Raji (cell line): ENCODE measurements around the gene TRAPPC2B.
A peak's percentile ranks its signal among the peaks of the same experiment; 100 is the strongest.

Experiments
- POLR2A ChIP-seq: IDR thresholded peaks from 2 replicates; pipeline ENCODE4 v1.6.1; 2011; ENCODE audit warnings: low read depth, low read length, control low read depth; ENCODE audit not compliant: insufficient read depth

TRAPPC2B gene

DNA sequence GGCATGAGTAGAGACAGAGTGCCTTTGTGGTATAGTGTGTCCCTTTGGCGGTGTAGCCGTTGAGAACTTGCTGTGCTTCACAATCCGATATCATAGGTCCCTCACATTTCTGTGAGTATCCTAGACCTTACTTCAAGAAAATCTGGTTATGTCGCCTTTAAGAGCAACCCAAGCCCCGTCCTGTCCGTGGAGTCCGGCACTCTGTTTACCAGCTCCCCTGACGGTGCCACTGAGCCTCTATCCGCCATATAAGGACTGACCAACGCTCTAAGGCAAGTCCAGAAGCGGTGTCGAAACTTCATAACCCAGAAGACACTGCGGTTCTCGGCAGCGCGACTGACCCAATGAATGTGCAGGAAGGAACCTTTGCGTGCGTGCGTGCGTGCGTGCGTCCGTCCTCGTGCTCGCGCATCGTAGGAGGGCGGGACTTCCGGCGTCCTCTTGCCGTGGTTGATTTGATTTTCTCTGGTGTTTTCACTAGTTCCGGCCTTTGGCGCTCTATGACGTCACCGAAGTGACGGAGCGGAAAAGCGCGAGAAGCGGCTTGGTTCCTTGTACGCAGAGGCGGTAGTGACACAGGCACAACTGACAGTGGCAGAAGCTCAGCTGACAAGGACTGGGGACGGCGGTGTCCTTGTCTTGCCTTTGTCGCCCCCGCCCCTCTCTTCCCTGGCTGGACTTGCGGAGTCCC, at the start of gene TRAPPC2B, which contains the start of gene ZNF547:
TRAPPC2B (plus strand) TSS at position 555 of the 691 bp plus-strand sequence. CDS start 1,283 bp downstream, outside the sequence.
ZNF547 (plus strand) TSS at position 555 of the 691 bp plus-strand sequence. CDS start 5,005 bp downstream, outside the sequence.
- peak; percentile 57 for TF ChIP-seq POLR2A

DNA sequence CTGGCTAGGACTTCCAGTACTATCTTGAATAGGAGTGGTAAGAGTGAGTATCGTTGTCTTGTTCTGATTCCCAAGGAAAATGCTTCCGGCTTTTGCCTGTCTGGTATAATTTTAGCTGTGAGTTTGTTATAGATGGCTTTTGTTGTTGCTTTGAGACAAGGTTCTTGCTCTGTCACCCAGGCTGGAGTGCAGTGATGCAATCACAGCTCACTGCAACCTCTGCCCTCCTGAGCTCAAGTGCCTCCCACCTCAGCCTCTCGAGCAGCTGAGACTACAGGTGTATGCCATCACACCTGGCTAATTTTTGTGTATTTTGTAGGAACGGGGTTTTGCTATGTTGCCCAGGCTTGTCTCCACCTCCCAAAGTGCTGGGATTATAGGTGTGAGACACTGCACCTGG, 49.2 kb upstream of the TRAPPC2B start:
- no peak for TF ChIP-seq POLR2A

DNA sequence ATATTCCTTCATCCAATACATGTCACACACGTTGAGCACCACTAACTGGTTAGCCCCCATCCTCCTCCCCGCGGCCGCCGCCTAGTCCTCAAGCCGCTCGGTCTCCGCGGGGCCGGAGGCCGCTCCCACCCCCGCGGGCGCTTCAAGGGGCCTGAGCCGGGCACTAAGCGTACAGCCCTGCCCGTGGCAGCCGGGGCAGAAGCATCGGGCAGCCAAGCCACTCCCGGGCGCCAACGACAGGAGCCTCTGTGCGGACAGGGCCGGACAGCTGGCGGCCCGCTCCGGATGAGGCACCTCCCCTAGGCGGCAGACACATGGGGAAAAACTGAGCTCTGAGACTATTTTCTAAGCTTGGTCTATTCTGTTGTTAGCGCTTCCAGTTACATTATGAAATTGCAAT, 45.8 kb upstream of the TRAPPC2B start:
- no peak for TF ChIP-seq POLR2A

DNA sequence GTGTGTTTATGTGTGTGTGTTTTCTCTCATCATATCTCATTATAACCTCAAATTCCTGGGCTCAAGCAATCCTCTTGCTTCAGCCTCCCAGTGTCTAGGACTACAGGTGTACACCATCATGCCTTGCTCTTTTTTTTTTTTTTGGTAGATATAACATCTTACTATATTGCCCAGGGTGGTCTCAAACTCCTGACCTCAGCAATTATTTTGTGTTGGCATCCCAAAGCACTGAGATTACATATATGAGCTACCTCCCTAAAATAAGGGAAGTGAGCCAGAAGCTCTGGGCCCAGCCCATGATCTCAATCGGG, 43.5 kb upstream of the TRAPPC2B start:
- TF ChIP-seq POLR2A = no peak

DNA sequence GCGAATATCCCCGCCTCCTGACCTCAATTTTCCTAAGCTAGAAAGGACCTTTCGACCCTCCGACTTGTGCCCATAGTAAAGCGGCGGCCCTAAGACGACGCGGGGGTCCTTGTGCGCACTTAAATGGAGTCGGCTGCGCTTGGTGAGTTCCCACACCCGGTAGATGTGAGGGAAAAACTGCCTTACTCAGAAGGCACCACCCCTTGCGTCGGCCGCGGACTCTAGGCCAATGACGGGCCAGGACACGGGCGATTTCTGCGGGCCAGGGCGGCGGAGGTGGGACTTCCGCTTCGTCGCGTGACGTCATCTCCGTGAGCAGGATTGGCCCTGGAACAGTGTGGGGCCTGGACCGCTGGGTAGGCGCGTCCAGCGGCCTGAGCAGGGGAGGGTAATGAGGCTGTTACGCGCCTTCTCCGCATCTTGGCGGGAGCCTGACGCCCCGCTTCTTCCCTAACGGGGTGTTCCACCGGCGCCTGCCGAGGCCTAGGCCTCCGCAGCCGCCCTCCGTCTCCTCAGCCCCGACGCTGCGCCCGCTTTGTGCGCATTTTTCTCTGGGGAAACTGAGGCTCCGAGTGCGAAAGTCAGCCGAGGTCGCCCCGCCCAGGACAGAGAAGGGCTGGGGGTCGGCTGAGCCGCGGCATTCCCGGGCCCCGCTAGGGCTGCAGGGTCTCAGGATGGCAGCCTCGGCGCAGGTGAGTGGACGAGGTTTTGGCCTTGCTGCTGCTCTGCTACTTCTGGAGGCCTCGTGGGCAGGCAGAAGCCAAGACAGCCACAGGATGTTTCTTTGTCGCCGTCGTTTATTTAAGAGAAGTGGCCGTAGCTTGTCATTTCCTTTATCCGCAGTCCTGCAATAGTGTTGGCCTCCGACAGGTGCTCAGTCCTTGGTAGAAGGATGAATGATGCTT, 42.9 kb upstream of the TRAPPC2B start, which contains the start of gene ZNF543:
ZNF543 (plus strand) TSS at position 293 of the 905 bp plus-strand sequence; CDS start at position 675, 382 bp downstream.
- peak; percentile 77 for TF ChIP-seq POLR2A

DNA sequence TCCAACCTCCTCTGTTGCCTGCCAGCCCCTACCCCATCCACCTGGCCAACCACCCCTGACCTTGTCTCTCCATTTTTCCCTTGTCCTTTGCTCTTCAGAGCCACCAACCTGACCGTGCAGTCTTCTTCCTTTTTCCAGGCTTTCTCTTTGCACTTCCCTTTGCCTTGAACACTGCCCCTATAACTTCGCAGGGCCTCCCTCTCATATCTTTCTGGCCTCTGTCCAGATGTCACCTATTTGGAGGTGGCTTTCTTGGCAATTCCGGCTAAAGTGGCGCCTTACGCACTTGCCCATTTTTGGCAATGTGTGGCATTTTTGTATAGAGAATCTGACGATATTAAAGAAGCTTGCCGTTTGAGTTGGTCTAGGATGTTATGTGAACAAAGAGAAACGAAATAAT, 42.2 kb upstream of the TRAPPC2B start:
- TF ChIP-seq POLR2A = no peak

DNA sequence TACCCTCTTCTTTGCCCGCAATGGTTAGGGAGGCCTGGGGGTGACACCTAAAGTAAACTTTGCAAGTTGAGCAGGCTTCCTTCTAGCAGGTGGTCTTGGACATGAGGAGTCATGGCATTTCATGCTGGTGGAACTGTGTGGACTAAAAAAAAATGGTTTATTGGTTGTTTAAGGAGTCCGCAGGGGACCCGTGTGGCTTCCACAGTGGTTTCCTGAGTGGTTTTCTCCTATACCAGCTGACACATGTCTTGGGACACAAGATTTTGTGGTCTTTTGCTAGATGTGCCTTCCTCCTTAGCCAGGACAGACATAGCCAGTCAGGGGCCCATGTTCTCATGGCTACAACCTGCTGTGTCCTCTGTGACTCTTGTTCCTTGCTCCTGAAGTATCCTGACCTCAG, 41.6 kb upstream of the TRAPPC2B start:
- no peak for TF ChIP-seq POLR2A

DNA sequence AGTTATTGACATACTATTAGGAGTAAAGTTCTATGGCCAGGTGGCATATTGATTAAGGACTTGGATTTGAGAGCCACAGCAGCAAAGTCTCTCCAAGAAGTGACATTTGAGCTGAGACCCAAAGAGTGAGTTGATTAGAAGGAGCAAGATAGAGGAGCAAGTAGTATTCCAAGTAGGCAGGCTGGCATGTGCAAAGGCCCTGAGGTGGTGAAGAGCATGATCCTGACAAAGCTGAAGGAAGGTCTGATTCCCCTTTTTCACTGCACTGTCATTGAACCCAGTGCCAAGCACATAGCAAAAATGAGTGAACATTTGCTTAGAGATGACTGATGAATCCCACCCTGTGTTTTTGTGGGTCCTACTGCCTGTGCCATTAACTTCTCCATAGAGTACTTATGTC, 38.4 kb upstream of the TRAPPC2B start:
- TF ChIP-seq POLR2A = no peak

DNA sequence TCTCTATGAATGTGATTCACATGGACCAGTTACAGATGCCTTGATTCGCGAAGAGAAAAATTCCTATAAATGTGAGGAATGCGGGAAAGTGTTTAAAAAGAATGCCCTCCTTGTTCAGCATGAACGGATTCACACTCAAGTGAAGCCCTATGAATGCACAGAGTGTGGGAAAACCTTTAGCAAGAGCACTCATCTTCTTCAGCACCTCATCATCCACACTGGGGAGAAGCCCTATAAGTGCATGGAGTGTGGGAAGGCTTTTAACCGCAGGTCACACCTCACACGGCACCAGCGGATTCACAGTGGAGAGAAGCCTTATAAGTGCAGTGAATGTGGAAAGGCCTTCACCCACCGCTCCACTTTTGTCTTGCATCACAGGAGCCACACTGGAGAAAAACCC, 35.4 kb upstream of the TRAPPC2B start:
- no peak for TF ChIP-seq POLR2A

DNA sequence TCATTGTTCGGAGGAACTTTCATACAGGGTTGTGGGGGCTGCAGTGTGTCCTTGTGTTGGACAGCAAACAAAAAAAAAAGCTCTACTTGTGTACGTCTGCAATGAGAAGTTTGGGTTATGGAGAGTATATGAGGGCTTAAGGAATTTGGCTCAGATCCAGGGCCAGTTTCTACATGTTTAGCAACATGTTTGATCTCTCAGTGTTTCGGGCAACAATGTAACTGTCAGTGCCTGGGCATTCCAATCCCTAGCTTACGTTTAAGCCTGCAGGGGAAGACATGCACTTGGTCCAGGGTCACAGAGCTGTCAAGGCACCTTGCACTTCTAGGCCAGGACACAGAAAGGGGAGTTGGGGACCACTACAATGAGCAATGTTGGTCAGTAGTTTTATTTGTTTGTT, 29.2 kb upstream of the TRAPPC2B start:
- no peak for TF ChIP-seq POLR2A

DNA sequence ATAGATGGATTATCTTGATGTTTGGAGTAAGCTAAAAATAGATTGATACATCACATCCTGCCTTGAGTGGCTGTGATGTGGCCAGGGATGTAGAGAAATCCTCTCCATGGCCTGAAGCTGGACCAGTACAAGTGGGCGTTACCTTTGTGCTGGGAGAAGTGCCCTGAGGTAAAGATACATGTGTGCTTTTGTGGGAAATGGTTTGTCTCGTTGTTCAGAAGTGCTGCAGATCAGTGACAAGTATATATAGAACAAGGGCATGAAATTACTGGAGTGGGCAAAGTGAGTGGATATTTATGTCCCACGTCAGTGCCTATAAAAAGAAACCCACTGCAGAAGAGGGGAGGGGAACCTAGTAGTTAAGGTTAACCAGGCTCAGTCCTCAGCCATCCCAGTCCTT, 24.5 kb upstream of the TRAPPC2B start:
- TF ChIP-seq POLR2A = no peak

DNA sequence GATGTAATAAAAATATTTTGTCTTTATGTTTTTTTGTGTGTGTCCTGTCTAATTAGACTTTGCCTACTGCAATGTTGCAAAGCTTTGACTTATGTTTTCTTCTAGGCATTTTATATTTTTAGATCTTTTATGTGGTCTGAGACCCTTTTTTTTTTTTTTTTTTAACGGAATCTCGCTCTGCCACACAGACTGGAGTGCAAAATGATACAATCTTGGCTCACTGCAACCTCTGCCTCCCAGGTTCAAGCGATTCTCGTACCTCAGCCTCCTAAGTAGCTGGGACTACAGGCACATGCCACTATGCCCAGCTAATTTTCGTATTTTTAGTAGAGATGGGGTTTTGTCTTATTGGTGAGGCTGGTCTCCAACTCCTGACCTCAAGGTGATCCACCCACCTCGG, 20.8 kb upstream of the TRAPPC2B start:
- no peak for TF ChIP-seq POLR2A

DNA sequence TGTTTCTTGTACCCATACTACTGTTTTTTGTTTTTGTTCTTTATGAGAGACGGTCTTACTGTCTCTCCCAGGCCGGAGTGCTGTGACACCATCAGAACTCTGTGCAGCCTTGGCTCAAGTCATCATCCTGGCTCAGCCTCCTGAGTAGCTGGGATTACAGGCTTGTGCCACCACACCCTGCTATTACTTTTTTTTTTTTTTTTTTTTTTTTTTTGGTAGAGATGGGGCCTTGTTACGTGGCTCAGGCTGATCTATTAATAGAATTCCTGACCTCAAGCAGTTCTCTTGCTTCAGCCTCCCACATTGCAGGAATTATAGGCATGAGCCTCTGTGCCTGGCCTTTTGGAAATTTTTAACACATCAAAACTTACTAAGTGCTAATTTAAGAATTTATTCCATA, 15.2 kb upstream of the TRAPPC2B start:
- no peak for TF ChIP-seq POLR2A

DNA sequence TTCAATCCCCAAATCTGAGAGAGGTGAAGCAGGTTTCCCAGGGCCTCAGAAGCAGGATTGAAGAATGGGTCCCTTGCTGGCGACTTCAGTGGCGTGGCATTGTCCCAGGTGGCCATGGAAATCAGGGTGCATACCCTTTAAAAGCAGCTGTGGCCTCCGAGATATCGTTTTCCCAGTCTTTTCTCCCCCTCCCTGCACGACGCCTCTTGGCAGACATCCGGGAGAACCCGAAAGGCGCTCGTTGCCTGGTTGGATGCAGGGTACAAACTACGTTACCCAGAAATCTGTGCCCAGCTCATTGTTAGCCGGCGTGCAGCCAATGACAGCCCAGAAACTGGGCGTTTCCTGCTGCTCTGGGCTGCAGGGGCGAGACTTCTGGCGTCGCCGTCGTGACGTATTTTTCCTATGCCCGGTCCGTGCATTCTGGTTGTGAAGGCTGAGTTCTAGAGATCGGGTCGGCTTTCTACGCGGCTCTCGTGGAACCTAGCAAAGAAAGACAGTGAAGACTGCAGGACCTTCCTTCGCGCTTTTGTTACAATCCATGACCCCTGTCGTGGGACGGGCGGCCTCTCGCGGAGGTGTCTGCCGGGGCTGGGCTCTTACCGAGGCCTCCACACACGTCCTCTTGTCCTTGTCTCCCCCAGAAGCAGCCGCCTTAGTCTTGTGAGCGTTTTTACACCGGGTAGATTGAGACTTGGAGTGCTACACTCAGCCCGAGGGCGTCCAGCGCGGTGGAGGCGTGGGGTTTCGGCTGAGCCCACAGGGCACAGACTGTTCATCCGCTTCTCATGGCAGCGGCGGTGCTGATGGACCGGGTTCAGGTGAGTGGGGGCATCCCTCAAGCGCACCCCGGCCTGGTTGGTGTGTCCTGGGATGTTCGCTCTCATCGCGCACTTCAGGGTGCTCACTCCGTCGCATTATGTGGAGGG, 12.2 kb upstream of the TRAPPC2B start, which contains the start of gene ZNF304:
ZNF304 (plus strand) TSS at position 395 of the 929 bp plus-strand sequence; CDS start at position 789, 394 bp downstream.
- TF ChIP-seq POLR2A = peak; percentile 44; the same call in 1 of the 2 replicates

DNA sequence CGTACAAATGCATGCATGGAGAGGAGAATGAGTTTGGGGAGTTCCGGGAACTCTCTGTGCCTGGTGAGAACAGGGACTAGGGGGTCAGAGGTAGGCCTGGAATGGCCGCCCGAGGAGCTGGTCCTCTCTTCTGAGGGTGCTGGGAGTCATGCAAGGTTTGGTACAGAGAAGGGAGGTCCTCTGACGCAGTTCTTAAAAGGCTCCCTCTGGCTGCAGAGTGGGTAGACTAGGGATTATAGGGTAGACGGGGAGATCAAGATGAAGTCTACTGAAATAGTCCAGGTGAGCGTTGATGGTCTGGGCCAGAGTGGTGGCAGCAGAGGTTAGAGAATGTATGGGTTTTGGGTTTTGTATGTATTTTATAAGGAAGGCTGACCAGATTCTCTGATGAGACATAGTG, 11.5 kb upstream of the TRAPPC2B start:
- no peak for TF ChIP-seq POLR2A
